ENCODE data around the gene COL1A2.

DNA sequence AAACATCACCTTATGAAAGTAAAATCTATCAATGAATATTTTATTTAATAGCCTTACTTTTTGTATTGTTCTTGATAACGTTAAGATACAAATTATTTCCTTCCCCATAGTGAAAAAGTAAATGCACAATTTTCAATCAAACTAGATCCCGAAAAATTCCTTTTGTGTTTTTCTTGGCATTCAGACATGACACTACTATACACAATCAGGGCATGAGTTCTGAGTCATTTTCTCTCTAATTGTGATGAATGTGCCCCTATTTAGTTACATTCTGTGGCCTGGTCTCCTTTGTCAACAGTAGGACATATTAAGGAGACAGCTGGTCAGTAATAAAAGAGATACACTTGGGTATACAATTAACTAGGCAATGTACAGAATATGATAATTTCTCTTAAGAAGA, 19.8 kb downstream of the COL1A2 start:
- TF ChIP-seq, protein P1, sequence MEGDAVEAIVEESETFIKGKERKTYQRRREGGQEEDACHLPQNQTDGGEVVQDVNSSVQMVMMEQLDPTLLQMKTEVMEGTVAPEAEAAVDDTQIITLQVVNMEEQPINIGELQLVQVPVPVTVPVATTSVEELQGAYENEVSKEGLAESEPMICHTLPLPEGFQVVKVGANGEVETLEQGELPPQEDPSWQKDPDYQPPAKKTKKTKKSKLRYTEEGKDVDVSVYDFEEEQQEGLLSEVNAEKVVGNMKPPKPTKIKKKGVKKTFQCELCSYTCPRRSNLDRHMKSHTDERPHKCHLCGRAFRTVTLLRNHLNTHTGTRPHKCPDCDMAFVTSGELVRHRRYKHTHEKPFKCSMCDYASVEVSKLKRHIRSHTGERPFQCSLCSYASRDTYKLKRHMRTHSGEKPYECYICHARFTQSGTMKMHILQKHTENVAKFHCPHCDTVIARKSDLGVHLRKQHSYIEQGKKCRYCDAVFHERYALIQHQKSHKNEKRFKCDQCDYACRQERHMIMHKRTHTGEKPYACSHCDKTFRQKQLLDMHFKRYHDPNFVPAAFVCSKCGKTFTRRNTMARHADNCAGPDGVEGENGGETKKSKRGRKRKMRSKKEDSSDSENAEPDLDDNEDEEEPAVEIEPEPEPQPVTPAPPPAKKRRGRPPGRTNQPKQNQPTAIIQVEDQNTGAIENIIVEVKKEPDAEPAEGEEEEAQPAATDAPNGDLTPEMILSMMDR (IDR thresholded peaks at IDR 0.05), result no peak
- TF ChIP-seq POLR2A (IDR thresholded peaks at IDR 0.05) (no peak), EP300 (IDR thresholded peaks at IDR 0.05) (no peak)
